ENCODE data around the gene STXBP1.
"Not testable (repeated sequence)": the region's sequence is repeated elsewhere in the genome, so short reads cannot be mapped to it uniquely, and the experiment has no call there.

The STXBP1 gene

GRCh38 chr9:127568971-127569885, 42.8 kb upstream of the STXBP1 start:
- Histone ChIP-seq H3K27me3 (replicated peaks; ENCODE audit: control insufficient read depth, insufficient read depth, low read length) (no peaks in the 10 kb centered on the region), H3K36me3 (ENCODE audit: control insufficient read depth, insufficient read depth, low read length, severe bottlenecking) (peaks cover 8% of the 10 kb centered on the region), H3K4me3 (ENCODE audit: low read length) (peak overlapping the region; percentile 86), H3K4me1 (ENCODE audit: control insufficient read depth, insufficient read depth, low read length) (peaks cover 38% of the 10 kb centered on the region), H3K9me3 (ENCODE audit: control insufficient read depth, low read length) (no peaks in the 10 kb centered on the region), H3K9ac (ENCODE audit: low read length) (peak overlapping the region; percentile 96)
- peak; percentile 96 for DNase-seq (ENCODE audit: low read depth)

- H3K9ac ChIP-seq (ENCODE audit: low read length), result peak overlapping the region; percentile 85
- DNase-seq (ENCODE audit: low read depth), result no peak
These were observed 42.1 kb upstream of the STXBP1 start for GRCh38 chr9:127569886-127570401.

GRCh38 chr9:127570533-127571111, 41.5 kb upstream of the STXBP1 start:
- peaks cover 45% of the 10 kb centered on the region for H3K4me1 ChIP-seq (ENCODE audit: control insufficient read depth, insufficient read depth, low read length)
- peak overlapping the region; percentile 9 for H3K9ac ChIP-seq (ENCODE audit: low read length)
- no peaks in the 10 kb centered on the region for H3K36me3 ChIP-seq (ENCODE audit: control insufficient read depth, insufficient read depth, low read length, severe bottlenecking)
- H3K27me3 ChIP-seq (replicated peaks; ENCODE audit: control insufficient read depth, insufficient read depth, low read length), result no peaks in the 10 kb centered on the region
- peak; percentile 50 for DNase-seq (ENCODE audit: low read depth)
- no peak overlapping the region for H3K4me3 ChIP-seq (ENCODE audit: low read length)
- H3K9me3 ChIP-seq (ENCODE audit: control insufficient read depth, low read length), result no peaks in the 10 kb centered on the region

More at GRCh38 chr9:127569886-127570401, 42.1 kb upstream of the STXBP1 start:
- H3K27me3 ChIP-seq (replicated peaks; ENCODE audit: control insufficient read depth, insufficient read depth, low read length), result no peaks in the 10 kb centered on the region
- H3K4me1 ChIP-seq (ENCODE audit: control insufficient read depth, insufficient read depth, low read length), result peaks cover 45% of the 10 kb centered on the region
- peaks cover 5% of the 10 kb centered on the region for H3K36me3 ChIP-seq (ENCODE audit: control insufficient read depth, insufficient read depth, low read length, severe bottlenecking)
- H3K9me3 ChIP-seq (ENCODE audit: control insufficient read depth, low read length), result no peaks in the 10 kb centered on the region
- H3K4me3 ChIP-seq (ENCODE audit: low read length), result peak overlapping the region; percentile 74

- H3K4me1 ChIP-seq (ENCODE audit: control insufficient read depth, insufficient read depth, low read length), result peaks cover 38% of the 10 kb centered on the region
- no peaks in the 10 kb centered on the region for H3K9me3 ChIP-seq (ENCODE audit: control insufficient read depth, low read length)
- no peaks in the 10 kb centered on the region for H3K36me3 ChIP-seq (ENCODE audit: control insufficient read depth, insufficient read depth, low read length, severe bottlenecking)
- H3K9ac ChIP-seq (ENCODE audit: low read length), result no peak overlapping the region
- no peaks in the 10 kb centered on the region for H3K27me3 ChIP-seq (replicated peaks; ENCODE audit: control insufficient read depth, insufficient read depth, low read length)
- no peak for DNase-seq (ENCODE audit: low read depth)
- no peak overlapping the region for H3K4me3 ChIP-seq (ENCODE audit: low read length)
These were observed 40.1 kb upstream of the STXBP1 start for GRCh38 chr9:127571971-127572370.

GRCh38 chr9:127572961-127573721, 38.9 kb upstream of the STXBP1 start:
- H3K4me3 ChIP-seq (ENCODE audit: low read length), result no peak overlapping the region
- peak overlapping the region; percentile 75 for H3K9ac ChIP-seq (ENCODE audit: low read length)
- no peaks in the 10 kb centered on the region for H3K9me3 ChIP-seq (ENCODE audit: control insufficient read depth, low read length)
- H3K27me3 ChIP-seq (replicated peaks; ENCODE audit: control insufficient read depth, insufficient read depth, low read length), result no peaks in the 10 kb centered on the region
- no peaks in the 10 kb centered on the region for H3K36me3 ChIP-seq (ENCODE audit: control insufficient read depth, insufficient read depth, low read length, severe bottlenecking)
- DNase-seq (ENCODE audit: low read depth), result peak; percentile 95
- peaks cover 38% of the 10 kb centered on the region for H3K4me1 ChIP-seq (ENCODE audit: control insufficient read depth, insufficient read depth, low read length)

- H3K9me3 ChIP-seq (ENCODE audit: control insufficient read depth, low read length), result no peaks in the 10 kb centered on the region
- no peaks in the 10 kb centered on the region for H3K36me3 ChIP-seq (ENCODE audit: control insufficient read depth, insufficient read depth, low read length, severe bottlenecking)
- H3K4me3 ChIP-seq (ENCODE audit: low read length), result no peak overlapping the region
- peaks cover 47% of the 10 kb centered on the region for H3K4me1 ChIP-seq (ENCODE audit: control insufficient read depth, insufficient read depth, low read length)
- H3K27me3 ChIP-seq (replicated peaks; ENCODE audit: control insufficient read depth, insufficient read depth, low read length), result no peaks in the 10 kb centered on the region
- DNase-seq (ENCODE audit: low read depth), result peak; percentile 79
- peak overlapping the region; percentile 71 for H3K9ac ChIP-seq (ENCODE audit: low read length)
These were observed 37.7 kb upstream of the STXBP1 start for GRCh38 chr9:127574072-127574993.

GRCh38 chr9:127575875-127576778, 36.0 kb upstream of the STXBP1 start:
- Histone ChIP-seq H3K9ac (ENCODE audit: low read length) (no peak overlapping the region), H3K4me3 (ENCODE audit: low read length) (no peak overlapping the region), H3K27me3 (replicated peaks; ENCODE audit: control insufficient read depth, insufficient read depth, low read length) (no peaks in the 10 kb centered on the region), H3K4me1 (ENCODE audit: control insufficient read depth, insufficient read depth, low read length) (peaks cover 40% of the 10 kb centered on the region), H3K9me3 (ENCODE audit: control insufficient read depth, low read length) (no peaks in the 10 kb centered on the region), H3K36me3 (ENCODE audit: control insufficient read depth, insufficient read depth, low read length, severe bottlenecking) (no peaks in the 10 kb centered on the region)
- no peak for DNase-seq (ENCODE audit: low read depth)

- H3K9me3 ChIP-seq (ENCODE audit: control insufficient read depth, low read length); DNase-seq (ENCODE audit: low read depth); H3K9ac ChIP-seq (ENCODE audit: low read length); H3K27me3 ChIP-seq (replicated peaks; ENCODE audit: control insufficient read depth, insufficient read depth, low read length); H3K36me3 ChIP-seq (ENCODE audit: control insufficient read depth, insufficient read depth, low read length, severe bottlenecking); H3K4me3 ChIP-seq (ENCODE audit: low read length): not testable (repeated sequence)
- peaks cover 40% of the 10 kb centered on the region for H3K4me1 ChIP-seq (ENCODE audit: control insufficient read depth, insufficient read depth, low read length)
These were observed 34.9 kb upstream of the STXBP1 start for GRCh38 chr9:127577194-127577593.

- no peaks in the 10 kb centered on the region for H3K27me3 ChIP-seq (replicated peaks; ENCODE audit: control insufficient read depth, insufficient read depth, low read length)
- peaks cover 35% of the 10 kb centered on the region for H3K4me1 ChIP-seq (ENCODE audit: control insufficient read depth, insufficient read depth, low read length)
- no peaks in the 10 kb centered on the region for H3K9me3 ChIP-seq (ENCODE audit: control insufficient read depth, low read length)
- peak overlapping the region; percentile 70 for H3K4me3 ChIP-seq (ENCODE audit: low read length)
- DNase-seq (ENCODE audit: low read depth), result no peak
- no peaks in the 10 kb centered on the region for H3K36me3 ChIP-seq (ENCODE audit: control insufficient read depth, insufficient read depth, low read length, severe bottlenecking)
- H3K9ac ChIP-seq (ENCODE audit: low read length), result peak overlapping the region; percentile 85
These were observed 33.5 kb upstream of the STXBP1 start for GRCh38 chr9:127578627-127578951.

All from adipocyte (in vitro differentiated cells).